Loucy (cell line): ENCODE measurements around the gene THTPA.

Experiments used
- H2AFZ ChIP-seq: fragments of 200-600 bp; sonication (generic); 2 replicates; pipeline ENCODE4 v1.6.0; 2016; ENCODE audit warnings: antibody characterized with exemption, mild to moderate bottlenecking, low read length, moderate library complexity
- H3F3A ChIP-seq: fragments of 200-600 bp; 2 replicates; pipeline ENCODE4 v1.6.0; 2016; ENCODE audit warnings: antibody characterized with exemption, low read depth, mild to moderate bottlenecking
- H3K27me3 ChIP-seq: fragments of 200-600 bp; sonication (generic); 2 replicates; pipeline ENCODE4 v1.6.1; 2014; ENCODE audit warnings: low read length, mild to moderate bottlenecking; ENCODE audit not compliant: insufficient read depth, poor library complexity, severe bottlenecking
- H3K36me3 ChIP-seq: fragments of 200-600 bp; sonication (generic); 2 replicates; pipeline ENCODE4 v1.6.1; 2016; ENCODE audit warnings: low read length; ENCODE audit not compliant: insufficient read depth
- H3K4me1 ChIP-seq: fragments of 200-600 bp; sonication (generic); 2 replicates; pipeline ENCODE4 v1.5.1; 2014; ENCODE audit warnings: low read length, mild to moderate bottlenecking; ENCODE audit not compliant: insufficient read depth, poor library complexity, severe bottlenecking
- H3K4me2 ChIP-seq: fragments of 200-600 bp; sonication (generic); 2 replicates; pipeline ENCODE4 v1.6.0; 2014; ENCODE audit warnings: antibody characterized with exemption, low read length, low read depth, mild to moderate bottlenecking; ENCODE audit not compliant: poor library complexity, severe bottlenecking
- H3K4me3 ChIP-seq: fragments of 200-600 bp; sonication (generic); 2 replicates; pipeline ENCODE4 v1.5.1; 2014; ENCODE audit warnings: low read length, mild to moderate bottlenecking, mixed read lengths; ENCODE audit not compliant: poor library complexity, severe bottlenecking
- H3K79me2 ChIP-seq: fragments of 200-600 bp; sonication (generic); 2 replicates; pipeline ENCODE4 v1.6.1; 2014; ENCODE audit warnings: low read length; ENCODE audit not compliant: insufficient read depth
- H3K9ac ChIP-seq: fragments of 200-600 bp; sonication (generic); 2 replicates; pipeline ENCODE4 v1.6.0; 2014; ENCODE audit warnings: mild to moderate bottlenecking, low read depth, low read length, moderate library complexity; ENCODE audit not compliant: poor library complexity, severe bottlenecking
- H3K9me2 ChIP-seq: fragments of 200-600 bp; sonication (generic); replicated peaks from 2 replicates; pipeline ENCODE4 v1.6.1; 2016; ENCODE audit warnings: low read depth, low read length, mixed read lengths
- H3K9me3 ChIP-seq: fragments of 200-600 bp; sonication (generic); 2 replicates; pipeline ENCODE4 v1.6.1; 2014; ENCODE audit warnings: mild to moderate bottlenecking, antibody characterized with exemption, low read length, low read depth; ENCODE audit not compliant: insufficient read depth
- H4K20me1 ChIP-seq: fragments of 200-600 bp; sonication (generic); 2 replicates; pipeline ENCODE4 v1.6.0; 2014; ENCODE audit warnings: antibody characterized with exemption, low read length, mild to moderate bottlenecking; ENCODE audit not compliant: insufficient read depth, poor library complexity, severe bottlenecking
- EZH2phosphoT487 ChIP-seq: fragments of 200-600 bp; IDR thresholded peaks from 2 replicates; pipeline ENCODE4 v1.6.1; 2018; ENCODE audit warnings: antibody characterized with exemption, mild to moderate bottlenecking, moderate library complexity, borderline replicate concordance
- TF ChIP-seq, protein P1 (sequence below): fragments of 200-600 bp; sonication (generic); conservative IDR thresholded peaks from 2 replicates; pipeline ENCODE4 v1.5.1; 2014; ENCODE audit warnings: mild to moderate bottlenecking, antibody characterized with exemption, low read length

Gene THTPA

DNA sequence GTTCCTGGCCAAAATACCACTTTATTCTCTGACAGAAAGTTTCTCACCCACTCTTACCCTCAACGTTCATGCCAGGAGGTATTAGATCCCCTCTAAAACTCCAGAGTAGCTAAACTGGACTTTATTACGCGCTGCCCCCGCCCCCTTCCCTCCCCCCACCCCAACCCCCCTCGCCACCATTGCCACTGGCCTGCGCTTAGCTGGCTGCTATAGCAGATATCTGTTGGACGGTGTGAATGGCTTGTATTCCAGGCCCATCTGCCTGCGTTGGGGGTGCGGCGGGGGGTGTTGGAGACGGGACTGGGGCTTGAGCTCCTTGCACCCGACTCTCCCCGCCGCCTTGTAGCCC, 564 bp upstream of the THTPA start:
- peak overlapping the region; percentile 98 for H2AFZ ChIP-seq
- no peaks in the 10 kb centered on the region for H3K27me3 ChIP-seq
- peak overlapping the region; percentile 90 for H3K9ac ChIP-seq
- no peak for TF ChIP-seq EZH2phosphoT487
- TF ChIP-seq, protein P1, sequence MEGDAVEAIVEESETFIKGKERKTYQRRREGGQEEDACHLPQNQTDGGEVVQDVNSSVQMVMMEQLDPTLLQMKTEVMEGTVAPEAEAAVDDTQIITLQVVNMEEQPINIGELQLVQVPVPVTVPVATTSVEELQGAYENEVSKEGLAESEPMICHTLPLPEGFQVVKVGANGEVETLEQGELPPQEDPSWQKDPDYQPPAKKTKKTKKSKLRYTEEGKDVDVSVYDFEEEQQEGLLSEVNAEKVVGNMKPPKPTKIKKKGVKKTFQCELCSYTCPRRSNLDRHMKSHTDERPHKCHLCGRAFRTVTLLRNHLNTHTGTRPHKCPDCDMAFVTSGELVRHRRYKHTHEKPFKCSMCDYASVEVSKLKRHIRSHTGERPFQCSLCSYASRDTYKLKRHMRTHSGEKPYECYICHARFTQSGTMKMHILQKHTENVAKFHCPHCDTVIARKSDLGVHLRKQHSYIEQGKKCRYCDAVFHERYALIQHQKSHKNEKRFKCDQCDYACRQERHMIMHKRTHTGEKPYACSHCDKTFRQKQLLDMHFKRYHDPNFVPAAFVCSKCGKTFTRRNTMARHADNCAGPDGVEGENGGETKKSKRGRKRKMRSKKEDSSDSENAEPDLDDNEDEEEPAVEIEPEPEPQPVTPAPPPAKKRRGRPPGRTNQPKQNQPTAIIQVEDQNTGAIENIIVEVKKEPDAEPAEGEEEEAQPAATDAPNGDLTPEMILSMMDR, result no peak
- peaks cover 3% of the 10 kb centered on the region for H4K20me1 ChIP-seq
- no peaks in the 10 kb centered on the region for H3F3A ChIP-seq
- peak overlapping the region; percentile 97 for H3K4me3 ChIP-seq
- peaks cover 7% of the 10 kb centered on the region; the same call in 1 of the 2 replicates for H3K36me3 ChIP-seq
- no peaks in the 10 kb centered on the region for H3K9me2 ChIP-seq
- peaks cover 20% of the 10 kb centered on the region for H3K4me1 ChIP-seq
- peak overlapping the region; percentile 98 for H3K4me2 ChIP-seq
- H3K79me2 ChIP-seq, result peaks cover 24% of the 10 kb centered on the region
- H3K9me3 ChIP-seq, result no peaks in the 10 kb centered on the region

DNA sequence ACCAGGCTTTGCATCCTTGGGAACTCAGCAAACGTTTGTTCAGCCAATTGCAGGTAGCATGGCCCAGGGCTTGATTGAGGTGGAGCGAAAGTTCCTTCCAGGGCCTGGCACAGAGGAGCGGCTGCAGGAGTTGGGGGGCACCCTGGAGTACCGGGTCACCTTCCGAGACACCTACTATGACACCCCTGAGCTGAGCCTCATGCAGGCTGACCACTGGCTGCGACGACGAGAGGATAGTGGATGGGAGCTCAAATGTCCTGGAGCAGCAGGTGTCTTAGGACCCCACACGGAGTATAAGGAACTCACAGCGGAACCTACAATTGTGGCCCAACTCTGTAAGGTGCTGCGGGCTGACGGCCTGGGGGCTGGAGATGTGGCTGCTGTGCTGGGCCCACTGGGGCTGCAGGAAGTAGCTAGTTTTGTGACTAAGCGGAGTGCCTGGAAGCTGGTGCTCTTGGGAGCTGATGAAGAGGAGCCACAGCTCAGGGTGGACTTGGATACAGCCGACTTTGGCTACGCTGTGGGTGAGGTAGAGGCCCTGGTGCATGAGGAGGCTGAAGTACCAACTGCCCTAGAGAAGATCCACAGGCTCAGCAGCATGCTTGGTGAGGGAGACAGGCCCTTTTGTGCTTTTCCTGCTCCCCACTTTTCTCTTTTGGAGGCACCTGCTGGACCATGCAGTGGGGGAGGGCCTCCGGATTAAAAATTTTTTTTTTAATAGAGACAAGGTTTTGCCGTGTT, 799 bp downstream of the THTPA start:
- no peaks in the 10 kb centered on the region for H3K27me3 ChIP-seq
- no peaks in the 10 kb centered on the region for H3K9me3 ChIP-seq
- H3K79me2 ChIP-seq, result peaks cover 16% of the 10 kb centered on the region; the same call in 1 of the 2 replicates
- TF ChIP-seq EZH2phosphoT487, result no peak
- TF ChIP-seq, protein P1, result no peak
- peak overlapping the region; percentile 98 for H3K4me2 ChIP-seq
- peaks cover 18% of the 10 kb centered on the region; the same call in 1 of the 2 replicates for H3K36me3 ChIP-seq
- peak overlapping the region; percentile 97 for H3K4me3 ChIP-seq
- H2AFZ ChIP-seq, result peak overlapping the region; percentile 98
- H3K4me1 ChIP-seq, result peaks cover 10% of the 10 kb centered on the region
- no peaks in the 10 kb centered on the region for H3F3A ChIP-seq
- peaks cover 3% of the 10 kb centered on the region for H4K20me1 ChIP-seq
- peak overlapping the region; percentile 90 for H3K9ac ChIP-seq
- no peaks in the 10 kb centered on the region for H3K9me2 ChIP-seq

DNA sequence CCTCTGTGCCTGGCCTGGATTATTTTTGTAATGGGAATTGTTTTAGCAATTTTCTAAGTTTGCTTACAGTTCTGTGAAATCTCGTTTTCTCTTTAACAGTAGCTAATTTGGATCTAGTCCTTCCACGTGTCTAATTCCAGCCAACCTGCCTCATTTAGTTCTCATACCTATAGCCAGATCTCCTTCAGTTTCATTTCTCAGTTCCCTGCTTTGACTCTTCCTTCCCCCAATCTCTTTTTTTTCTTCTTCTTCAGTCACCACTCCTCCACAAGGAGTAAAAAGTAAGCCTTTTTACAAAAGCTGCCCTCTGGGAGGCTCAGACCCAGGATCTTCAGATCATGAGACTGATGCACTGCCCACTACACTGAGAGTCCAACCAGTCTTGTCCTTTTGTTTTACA, 1.4 kb downstream of the THTPA start:
- H4K20me1 ChIP-seq, result peaks cover 5% of the 10 kb centered on the region
- TF ChIP-seq EZH2phosphoT487, result no peak
- TF ChIP-seq, protein P1, result no peak
- H3K9ac ChIP-seq, result peak overlapping the region; percentile 90
- no peak overlapping the region for H2AFZ ChIP-seq
- H3K9me3 ChIP-seq, result no peaks in the 10 kb centered on the region
- H3F3A ChIP-seq, result no peaks in the 10 kb centered on the region
- peak overlapping the region; percentile 97 for H3K4me3 ChIP-seq
- H3K36me3 ChIP-seq, result peaks cover 24% of the 10 kb centered on the region; the same call in 1 of the 2 replicates
- H3K9me2 ChIP-seq, result no peaks in the 10 kb centered on the region
- H3K4me2 ChIP-seq, result peak overlapping the region; percentile 98
- no peaks in the 10 kb centered on the region for H3K27me3 ChIP-seq
- peaks cover 16% of the 10 kb centered on the region; the same call in 1 of the 2 replicates for H3K79me2 ChIP-seq
- peaks cover 8% of the 10 kb centered on the region for H3K4me1 ChIP-seq
